NCI-H2171 (cell line): Measurements from ENCODE around the gene NUP210L.

Experiments
- DNase-seq: peaks from one replicate; lab custom pipeline; 2025; lab: John Stamatoyannopoulos, UW

The NUP210L gene

DNA sequence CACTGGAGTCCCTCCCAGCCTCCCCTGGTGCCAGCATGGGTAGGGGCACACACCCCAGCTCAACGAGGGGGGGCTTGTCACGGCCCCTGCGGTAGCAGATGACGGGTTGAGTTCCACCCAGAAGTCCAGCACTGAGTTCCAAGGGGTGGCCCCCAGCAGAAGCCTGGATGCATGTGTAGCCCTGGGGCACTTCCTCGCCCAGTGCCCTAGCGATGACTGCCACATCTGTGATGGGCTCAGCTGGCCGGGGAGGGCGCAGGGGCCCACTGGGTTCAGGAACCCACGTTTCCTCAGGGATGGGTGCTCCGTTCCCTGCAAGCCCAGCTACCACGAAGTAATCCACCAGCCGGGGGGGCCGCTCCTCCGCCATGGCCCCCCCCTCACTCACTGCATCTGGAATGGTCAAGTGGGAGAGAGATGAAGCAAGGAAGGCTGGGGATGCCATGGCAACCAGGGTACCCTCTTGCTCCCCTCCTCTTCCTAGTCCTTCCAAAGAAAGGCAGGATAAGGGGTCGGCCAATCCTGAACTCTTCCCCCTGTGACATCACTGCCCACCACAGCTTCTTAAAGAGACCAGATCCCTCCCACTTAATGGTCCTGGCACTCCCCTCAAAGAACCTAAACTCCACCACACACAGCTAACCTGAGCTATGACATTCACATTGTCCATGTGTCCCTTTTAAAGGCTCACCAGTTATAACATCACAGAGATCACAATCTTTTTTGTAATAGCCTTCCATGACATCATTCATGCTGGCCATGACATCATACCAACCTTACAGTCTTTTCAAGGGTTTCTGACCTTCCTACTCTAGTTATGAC lies 210.7 kb downstream of the NUP210L start:
- DNase-seq: no peak

DNA sequence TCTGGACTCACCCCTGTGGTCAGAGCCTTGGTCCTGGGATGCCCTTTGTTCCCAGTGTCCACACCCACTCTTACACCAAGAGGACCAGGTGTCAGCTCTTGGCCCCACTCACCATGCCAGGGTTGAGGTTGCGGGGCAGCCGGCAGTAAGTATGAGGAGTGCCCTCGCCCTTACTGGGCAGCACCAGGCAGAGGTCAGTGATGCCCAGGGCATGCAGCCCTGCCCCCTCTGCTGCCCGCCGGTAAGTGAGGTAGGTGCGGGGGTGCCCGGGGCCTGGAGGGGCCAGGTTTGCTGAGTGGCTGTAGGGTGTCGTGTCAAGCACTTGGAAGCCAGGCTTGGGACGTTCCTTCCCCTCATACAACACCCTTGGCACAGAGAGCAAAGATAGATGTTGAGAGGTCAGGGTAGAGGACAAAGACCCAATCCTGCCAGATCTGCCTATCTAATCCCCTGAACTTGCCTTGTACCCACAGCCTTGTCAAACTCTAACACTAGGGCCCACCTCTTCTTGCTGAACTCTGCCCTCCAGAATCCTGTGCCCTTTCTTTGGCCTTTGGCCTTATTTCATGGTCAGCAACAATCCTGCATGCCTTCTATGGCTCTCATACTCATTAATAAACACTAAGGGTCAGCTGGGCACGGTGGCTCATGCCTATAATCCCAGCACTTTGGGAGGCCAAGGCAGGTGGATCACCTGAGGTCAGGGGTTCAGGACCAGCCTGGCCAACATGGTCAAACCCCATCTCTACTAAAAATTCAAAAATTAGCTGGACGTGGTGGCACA lies 211.9 kb downstream of the NUP210L start:
- no peak for DNase-seq
